ENCODE measurements around the gene MAP1LC3B. TPM values are rescaled to one million over a fixed set of nuclear protein-coding genes. Genes with fewer than 3 reads are reported as not detected.

The MAP1LC3B gene
- total and polyA plus RNA-seq, 2 of the 8 experiments (the other 6 are each of a cell fraction or from before 2014, with no cell fraction given) = 29.5 to 48.5 TPM

GRCh38 chr16:87422106-87422505 lies 30.0 kb downstream of the MAP1LC3B start:
- no peak overlapping the region for H2BK12ac ChIP-seq (ENCODE audit: low read depth, low read length)
- H3K56ac ChIP-seq (replicated peaks; ENCODE audit: insufficient read length, low read depth, low read length) = no peak overlapping the region
- WGBS, 2 experiments (ENCODE audit: extremely low coverage in 1 of 2, insufficient coverage in 1 of 2, insufficient read length in 1 of 2, insufficient replicate concordance in 2 of 2, low coverage in 1 of 2, low lambda C conversion rate in 2 of 2, missing lambda C conversion rate in 1 of 2) = 94% methylated on average over 11 of the region's 11 CpGs; no CpG with 5 or more reads in 1 of the 2 experiments
- peaks cover 5 to 16% (median 11%) of the 10 kb centered on the region in 4 experiments for H3K4me1 ChIP-seq (replicated peaks in 1 of 4; ENCODE audit: control insufficient read depth in 3 of 4, insufficient read depth in 4 of 4, low read length in 3 of 4)
- no peak overlapping the region for H3K4me3 ChIP-seq (ENCODE audit: extremely low read depth in 1 of 4, insufficient read depth in 2 of 4, low read depth in 3 of 4, low read length in 4 of 4)
- no peak overlapping the region for H3K4me2 ChIP-seq (ENCODE audit: insufficient read depth in 1 of 2, low read depth in 2 of 2, low read length in 2 of 2)
- no peak overlapping the region for H3K23ac ChIP-seq (ENCODE audit: insufficient read length)
- no peak overlapping the region for H3K4ac ChIP-seq (replicated peaks; ENCODE audit: insufficient read length, low read depth, low read length)
- no peaks in the 10 kb centered on the region for H3K9me3 ChIP-seq (ENCODE audit: insufficient read depth in 2 of 2, low read depth in 1 of 2, low read length in 1 of 2)
- H3K27me3 ChIP-seq (replicated peaks in 1 of 4; ENCODE audit: control insufficient read depth in 3 of 4, extremely low read depth in 1 of 4, insufficient read depth in 3 of 4, low read length in 3 of 4) = no peaks in the 10 kb centered on the region
- H3K36me3 ChIP-seq (ENCODE audit: control insufficient read depth in 2 of 4, insufficient read depth in 4 of 4, low read length in 3 of 4) = peaks cover 0 to 7% (median 4%) of the 10 kb centered on the region in 4 experiments; a peak in 5 of 8 replicates
- no peak overlapping the region for H2BK15ac ChIP-seq (ENCODE audit: low read length)
- H3K79me2 ChIP-seq (ENCODE audit: control insufficient read depth in 1 of 2, insufficient read depth in 2 of 2, low read length in 2 of 2) = no peaks in the 10 kb centered on the region
- ChIA-PET POLR2A (ENCODE audit: partially characterized antibody) (no interaction called here), CTCF (ENCODE audit: partially characterized antibody) (interaction anchor here (0.7 to 2.2 kb wide), 5 partner anchors 10 to 470 kb away, joined by 3 to 7 read pairs (median 3); no protein-coding TSS in a partner anchor)
- 0 out of 2 replicates have a peak overlapping the region, but pooled peaks have one; percentile 15 for H3K27ac ChIP-seq (ENCODE audit: low read depth, low read length)
- H2AFZ ChIP-seq (ENCODE audit: low read length) = no peak overlapping the region
- H2BK5ac ChIP-seq (ENCODE audit: low read depth, low read length) = no peak overlapping the region
- H4K91ac ChIP-seq (replicated peaks; ENCODE audit: insufficient read length, low read length) = no peak overlapping the region
- H2BK20ac ChIP-seq (ENCODE audit: low read length) = no peak overlapping the region
- no peak overlapping the region for H3K14ac ChIP-seq (ENCODE audit: insufficient read length)
- H2AK5ac ChIP-seq (ENCODE audit: low read depth, low read length) = no peak overlapping the region
- FAIRE-seq = no peak
- DNase-seq (ENCODE audit: low read depth in 1 of 2, low spot score in 2 of 2) = no peak
- no peaks in the 10 kb centered on the region; the same call in 1 of the 2 replicates for H3K79me1 ChIP-seq (ENCODE audit: low read depth, low read length)
- H4K5ac ChIP-seq (ENCODE audit: insufficient read length, low read depth, low read length) = no peak overlapping the region
- H3K23me2 ChIP-seq (ENCODE audit: low read depth, low read length) = no peaks in the 10 kb centered on the region
- peaks cover 5 to 13% of the 10 kb centered on the region in 2 experiments for H4K20me1 ChIP-seq (replicated peaks in 1 of 2; ENCODE audit: control insufficient read depth in 1 of 2, insufficient read depth in 2 of 2, low read length in 2 of 2)
- no peak overlapping the region for H2BK120ac ChIP-seq (replicated peaks; ENCODE audit: low read depth, low read length)
- no peak overlapping the region for H4K8ac ChIP-seq (ENCODE audit: extremely low read depth, insufficient read depth, low read length)
- no peak overlapping the region for H3K18ac ChIP-seq (ENCODE audit: extremely low read depth, low read length)
- no peak overlapping the region for H3K9ac ChIP-seq (replicated peaks in 1 of 4; ENCODE audit: extremely low read depth in 1 of 4, low read depth in 3 of 4, low read length in 3 of 4)
- TF ChIP-seq NANOG (IDR thresholded peaks at IDR 0.05; ENCODE audit: insufficient read depth, low read depth, low read length, poor library complexity, severe bottlenecking) (no peak), KDM1A (IDR thresholded peaks at IDR 0.05; ENCODE audit: borderline replicate concordance, low read length) (no peak), SIRT6 (IDR thresholded peaks at IDR 0.05; ENCODE audit: low read length) (no peak), HDAC6 (IDR thresholded peaks at IDR 0.05; ENCODE audit: low read depth, low read length) (no peak), EGR1 (IDR thresholded peaks at IDR 0.05; ENCODE audit: borderline replicate concordance, low read depth, low read length) (no peak), CHD1 (IDR thresholded peaks at IDR 0.05; ENCODE audit: low read depth, low read length) (no peak)
